ENCODE results near the gene ATP2B2. TPM values are rescaled to one million over a fixed set of nuclear protein-coding genes. Genes with fewer than 3 reads are reported as not detected.
A peak's percentile ranks its signal among the peaks of the same experiment; 100 is the strongest.

ATP2B2 gene
- total and polyA plus RNA-seq, 2 donors (not counting 1 experiment from before 2014, with no cell fraction given): not detected

DNA sequence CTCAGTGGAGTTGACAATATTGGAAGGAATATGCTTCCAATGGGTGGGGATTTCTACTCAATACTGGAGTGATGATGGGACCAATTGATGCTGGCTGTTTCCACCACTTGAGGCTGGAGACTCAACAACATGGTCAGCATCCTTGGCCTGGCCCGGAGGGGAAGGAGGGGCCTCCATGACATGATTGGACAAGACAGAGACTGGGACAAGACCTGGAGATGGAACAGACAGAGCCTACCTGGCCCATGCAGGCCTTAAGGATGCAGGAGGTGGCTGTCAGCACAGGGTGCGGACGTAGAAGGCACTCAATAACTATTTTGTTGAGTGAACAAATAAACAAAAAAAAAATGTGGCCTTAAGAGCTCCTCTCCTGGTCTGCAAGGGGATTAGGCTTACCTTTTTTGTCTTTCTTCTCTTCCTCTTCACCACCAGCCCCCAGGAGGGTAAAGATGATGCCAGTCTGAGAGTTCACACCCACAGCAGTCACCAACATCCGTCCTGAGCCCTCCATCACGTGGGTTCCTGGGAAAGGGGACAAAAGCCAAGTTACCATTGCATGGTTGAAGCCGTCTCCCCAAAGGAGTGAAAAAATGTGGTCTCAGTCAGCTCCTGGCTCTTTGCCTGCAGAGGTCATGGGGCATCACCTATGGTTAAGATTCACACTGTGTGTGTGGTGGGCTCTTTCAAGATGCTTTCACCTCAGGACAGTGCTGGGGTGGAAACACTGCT, 117.3 kb downstream of the ATP2B2 start:
- H4K20me1 ChIP-seq (ENCODE audit: control insufficient read depth, insufficient read depth, low read length, poor library complexity, severe bottlenecking): no peaks in the 10 kb centered on the region
- intact Hi-C loops (cut with micrococcal nuclease): no loop called here
- H2AFZ ChIP-seq (ENCODE audit: insufficient read depth, low read depth, low read length, poor library complexity, severe bottlenecking): no peak overlapping the region
- no peak overlapping the region for H3K4me2 ChIP-seq (replicated peaks; ENCODE audit: low read depth, low read length, poor library complexity, severe bottlenecking)
- DNase-seq: peak; percentile 59
- no peaks in the 10 kb centered on the region for H3K27me3 Mint-ChIP-seq
- peak overlapping the region; percentile 6 for H3K9ac ChIP-seq (ENCODE audit: low read length)
- H3K27ac Mint-ChIP-seq: peak overlapping the region; percentile 95
- H3K4me3 ChIP-seq (ENCODE audit: control extremely low read depth in 1 of 5, extremely low read depth in 1 of 5, insufficient read depth in 1 of 5, low read depth in 2 of 5, low read length in 4 of 5): no peak overlapping the region
- H3K9me3 Mint-ChIP-seq (ENCODE audit: insufficient read depth): peaks cover 3% of the 10 kb centered on the region
- peaks cover 42 to 72% of the 10 kb centered on the region in 2 donors for H3K4me1 ChIP-seq (ENCODE audit: control insufficient read depth in 2 of 2, insufficient read depth in 2 of 2, low read length in 2 of 2)
- TF ChIP-seq EZH2 (IDR thresholded peaks at IDR 0.05; ENCODE audit: borderline replicate concordance, insufficient read depth, low read depth, low read length, poor library complexity, severe bottlenecking): no peak
- no peak for TF ChIP-seq CTCF (IDR thresholded peaks at IDR 0.05)
- peak overlapping the region; percentile 16 for H3K4me3 Mint-ChIP-seq
- H3K79me2 ChIP-seq (ENCODE audit: control insufficient read depth, insufficient read depth, low read length): no peaks in the 10 kb centered on the region
- H3K36me3 ChIP-seq (replicated peaks in 1 of 2; ENCODE audit: control extremely low read depth in 1 of 2, control insufficient read depth in 1 of 2, extremely low read depth in 1 of 2, insufficient read depth in 2 of 2, low read length in 1 of 2): no peaks in the 10 kb centered on the region
- H3K27me3 ChIP-seq (replicated peaks in 1 of 4; ENCODE audit: control extremely low read depth in 1 of 4, control insufficient read depth in 3 of 4, insufficient read depth in 4 of 4, low read length in 3 of 4): no peaks in the 10 kb centered on the region
- H3K9me3 ChIP-seq (ENCODE audit: control extremely low read depth in 1 of 3, control insufficient read depth in 2 of 3, insufficient read depth in 1 of 3, low read length in 2 of 3): peaks cover 0 to 75% (median 37%) of the 10 kb centered on the region in 3 donors
- POLR2A ChIA-PET: interaction anchor here (1.2 to 1.7 kb wide), 2 partner anchors 9 to 49 kb away, joined by 3 to 5 read pairs; no protein-coding TSS in a partner anchor
- H3K27ac ChIP-seq (ENCODE audit: low read length in 2 of 2): no peak overlapping the region
- CTCF ChIA-PET: interaction anchor here (1.6 kb wide), 1 partner anchor 10 kb away, joined by 3 read pairs; no protein-coding TSS in a partner anchor
- WGBS (ENCODE audit: insufficient coverage): 78% methylated on average over 3 of the region's 6 CpGs
- H3K4me1 Mint-ChIP-seq: peaks cover 73% of the 10 kb centered on the region
- ATAC-seq (ENCODE audit: low read depth): no peak

- Histone ChIP-seq H3K27me3 (replicated peaks in 1 of 4; ENCODE audit: control extremely low read depth in 1 of 4, control insufficient read depth in 3 of 4, insufficient read depth in 4 of 4, low read length in 3 of 4) (no peaks in the 10 kb centered on the region), H3K36me3 (replicated peaks in 1 of 2; ENCODE audit: control extremely low read depth in 1 of 2, control insufficient read depth in 1 of 2, extremely low read depth in 1 of 2, insufficient read depth in 2 of 2, low read length in 1 of 2) (no peaks in the 10 kb centered on the region), H3K4me2 (replicated peaks; ENCODE audit: low read depth, low read length, poor library complexity, severe bottlenecking) (no peak overlapping the region), H3K27ac (ENCODE audit: low read length in 2 of 2) (no peak overlapping the region), H3K4me3 (ENCODE audit: control extremely low read depth in 1 of 5, extremely low read depth in 1 of 5, insufficient read depth in 1 of 5, low read depth in 2 of 5, low read length in 4 of 5) (no peak overlapping the region), H3K9ac (ENCODE audit: low read length) (no peak overlapping the region), H4K20me1 (ENCODE audit: control insufficient read depth, insufficient read depth, low read length, poor library complexity, severe bottlenecking) (no peaks in the 10 kb centered on the region), H3K4me1 (ENCODE audit: control insufficient read depth in 2 of 2, insufficient read depth in 2 of 2, low read length in 2 of 2) (peaks cover 23 to 53% of the 10 kb centered on the region in 2 donors), H3K9me3 (ENCODE audit: control extremely low read depth in 1 of 3, control insufficient read depth in 2 of 3, insufficient read depth in 1 of 3, low read length in 2 of 3) (peaks cover 0 to 63% (median 37%) of the 10 kb centered on the region in 3 donors), H2AFZ (ENCODE audit: insufficient read depth, low read depth, low read length, poor library complexity, severe bottlenecking) (no peak overlapping the region), H3K79me2 (ENCODE audit: control insufficient read depth, insufficient read depth, low read length) (no peaks in the 10 kb centered on the region)
- H3K4me3 Mint-ChIP-seq: no peak overlapping the region
- H3K27ac Mint-ChIP-seq: peak overlapping the region; percentile 95
- H3K27me3 Mint-ChIP-seq: no peaks in the 10 kb centered on the region
- intact Hi-C loops (cut with micrococcal nuclease): no loop called here
- no peak for TF ChIP-seq EZH2 (IDR thresholded peaks at IDR 0.05; ENCODE audit: borderline replicate concordance, insufficient read depth, low read depth, low read length, poor library complexity, severe bottlenecking)
- no peak for TF ChIP-seq CTCF (IDR thresholded peaks at IDR 0.05)
- ATAC-seq (ENCODE audit: low read depth): no peak
- H3K9me3 Mint-ChIP-seq (ENCODE audit: insufficient read depth): peaks cover 3% of the 10 kb centered on the region
- CTCF ChIA-PET: no interaction called here
- 100% methylated on average over 1 of the region's 1 CpG for WGBS (ENCODE audit: insufficient coverage)
- POLR2A ChIA-PET: interaction anchor here (0.6 kb wide), 1 partner anchor 549 kb away, joined by 3 read pairs; no protein-coding TSS in a partner anchor
- peaks cover 54% of the 10 kb centered on the region for H3K4me1 Mint-ChIP-seq
- DNase-seq: no peak
Observed at GRCh38 chr3:10386121-10386520, 119.3 kb downstream of the ATP2B2 start.

Measured in B cell (primary cell).